ENCODE results near the gene SLC39A1.
A peak's percentile ranks its signal among the peaks of the same experiment; 100 is the strongest.
"Not testable (repeated sequence)": the region's sequence is repeated elsewhere in the genome, so short reads cannot be mapped to it uniquely, and the experiment has no call there.

Gene SLC39A1

DNA sequence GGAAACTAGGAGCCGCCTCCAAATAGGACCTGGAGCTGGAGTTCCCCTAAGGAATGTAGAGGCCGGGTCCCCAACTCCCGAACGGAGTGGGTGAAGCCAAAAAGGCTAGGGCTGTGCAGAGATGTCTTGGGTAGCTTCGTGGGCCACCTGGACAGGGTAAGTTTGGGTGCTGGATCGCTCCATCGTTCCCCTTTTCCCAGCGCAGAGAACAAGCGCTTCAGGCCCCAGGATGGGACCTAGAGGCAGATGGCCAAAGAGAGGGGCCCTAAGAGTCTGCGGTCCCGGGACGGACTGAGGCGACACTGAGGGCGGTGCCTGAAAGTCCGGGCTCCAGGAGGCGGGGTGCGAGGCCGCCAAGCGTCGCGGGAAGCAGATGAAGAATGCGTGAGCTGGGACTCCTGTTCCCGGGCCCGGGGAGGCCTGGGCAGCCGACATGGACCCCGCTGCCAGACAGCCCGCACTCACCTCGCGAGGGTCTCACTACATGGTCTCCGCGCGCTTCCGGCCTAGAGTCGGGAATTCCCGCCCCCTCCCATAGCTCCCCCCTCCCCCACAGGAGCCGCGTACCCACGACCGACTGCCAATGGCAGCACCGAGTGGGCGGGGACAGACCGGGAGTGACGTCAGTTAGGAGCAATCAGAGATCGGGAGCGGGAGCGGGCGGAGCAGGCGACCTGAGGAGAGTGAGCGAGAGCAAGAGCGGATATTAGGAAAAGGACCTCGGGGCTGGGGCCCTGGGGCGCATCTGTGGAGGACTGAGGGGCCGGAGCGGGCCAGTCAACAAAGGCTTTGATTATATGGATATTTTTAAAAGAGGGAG lies at the start of gene SLC39A1:
Gene SLC39A1, minus strand, starts transcription at position 508 of the 820 bp plus-strand sequence. CDS start 822 bp downstream, outside the sequence.
- TF ChIP-seq EZH2 (IDR thresholded peaks at IDR 0.05; ENCODE audit: borderline replicate concordance, low read length): no peak
- TF ChIP-seq, protein P1, sequence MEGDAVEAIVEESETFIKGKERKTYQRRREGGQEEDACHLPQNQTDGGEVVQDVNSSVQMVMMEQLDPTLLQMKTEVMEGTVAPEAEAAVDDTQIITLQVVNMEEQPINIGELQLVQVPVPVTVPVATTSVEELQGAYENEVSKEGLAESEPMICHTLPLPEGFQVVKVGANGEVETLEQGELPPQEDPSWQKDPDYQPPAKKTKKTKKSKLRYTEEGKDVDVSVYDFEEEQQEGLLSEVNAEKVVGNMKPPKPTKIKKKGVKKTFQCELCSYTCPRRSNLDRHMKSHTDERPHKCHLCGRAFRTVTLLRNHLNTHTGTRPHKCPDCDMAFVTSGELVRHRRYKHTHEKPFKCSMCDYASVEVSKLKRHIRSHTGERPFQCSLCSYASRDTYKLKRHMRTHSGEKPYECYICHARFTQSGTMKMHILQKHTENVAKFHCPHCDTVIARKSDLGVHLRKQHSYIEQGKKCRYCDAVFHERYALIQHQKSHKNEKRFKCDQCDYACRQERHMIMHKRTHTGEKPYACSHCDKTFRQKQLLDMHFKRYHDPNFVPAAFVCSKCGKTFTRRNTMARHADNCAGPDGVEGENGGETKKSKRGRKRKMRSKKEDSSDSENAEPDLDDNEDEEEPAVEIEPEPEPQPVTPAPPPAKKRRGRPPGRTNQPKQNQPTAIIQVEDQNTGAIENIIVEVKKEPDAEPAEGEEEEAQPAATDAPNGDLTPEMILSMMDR (IDR thresholded peaks at IDR 0.05; ENCODE audit: low read length): no peak
- Histone ChIP-seq H4K20me1 (ENCODE audit: insufficient read depth, low read length) (no peaks in the 10 kb centered on the region), H2AFZ (ENCODE audit: low read length) (no peak within 1 kb of the TSS), H3K27ac (ENCODE audit: low read depth, low read length, poor library complexity, severe bottlenecking) (peak within 1 kb of the TSS; percentile 73), H3K9ac (ENCODE audit: low read length) (peak within 1 kb of the TSS; percentile 84), H3K79me2 (ENCODE audit: insufficient read depth, low read length) (peaks cover 4% of the 10 kb centered on the region; the same call in 1 of the 2 replicates), H3K36me3 (ENCODE audit: insufficient read depth, low read length) (peaks cover 7% of the 10 kb centered on the region; the same call in 1 of the 2 replicates), H3K4me3 (ENCODE audit: low read depth, low read length, poor library complexity, severe bottlenecking) (peak within 1 kb of the TSS; percentile 72), H3K27me3 (ENCODE audit: insufficient read depth, low read length) (no peaks in the 10 kb centered on the region), H3F3A (ENCODE audit: insufficient read depth, low read length) (no peaks in the 10 kb centered on the region), H3K9me2 (ENCODE audit: low read depth, low read length) (no peaks in the 10 kb centered on the region), H3K4me1 (ENCODE audit: insufficient read depth, low read length, severe bottlenecking) (peaks cover 51% of the 10 kb centered on the region), H3K9me3 (ENCODE audit: low read length) (no peaks in the 10 kb centered on the region), H3K4me2 (ENCODE audit: low read length) (peak within 1 kb of the TSS; percentile 88)

DNA sequence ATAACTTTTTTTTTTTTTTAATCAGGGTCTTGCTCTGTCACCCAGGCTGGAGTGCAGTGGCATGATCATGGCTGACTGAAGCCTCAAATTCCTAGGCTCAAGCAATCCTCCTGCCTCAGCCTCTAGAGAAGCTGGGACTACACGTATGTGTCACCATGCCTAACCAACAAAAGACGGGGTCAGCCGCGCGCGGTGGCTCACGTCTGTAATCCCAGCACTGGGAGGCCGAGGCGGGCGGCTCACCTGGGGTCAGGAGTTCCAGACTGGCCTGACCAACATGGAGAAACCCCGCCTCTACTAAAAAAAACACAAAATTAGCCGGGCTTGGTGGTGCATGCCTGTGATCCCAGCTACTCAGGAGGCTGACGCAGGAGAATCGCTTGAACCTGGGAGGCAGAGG lies 49.2 kb upstream of the SLC39A1 start:
- not testable (repeated sequence) for H3K4me1 ChIP-seq (ENCODE audit: insufficient read depth, low read length, severe bottlenecking); H3K9me2 ChIP-seq (ENCODE audit: low read depth, low read length); H3K9ac ChIP-seq (ENCODE audit: low read length); H4K20me1 ChIP-seq (ENCODE audit: insufficient read depth, low read length); H3K27me3 ChIP-seq (ENCODE audit: insufficient read depth, low read length); H2AFZ ChIP-seq (ENCODE audit: low read length); H3F3A ChIP-seq (ENCODE audit: insufficient read depth, low read length); H3K4me2 ChIP-seq (ENCODE audit: low read length); H3K9me3 ChIP-seq (ENCODE audit: low read length); H3K27ac ChIP-seq (ENCODE audit: low read depth, low read length, poor library complexity, severe bottlenecking); H3K4me3 ChIP-seq (ENCODE audit: low read depth, low read length, poor library complexity, severe bottlenecking); H3K79me2 ChIP-seq (ENCODE audit: insufficient read depth, low read length); H3K36me3 ChIP-seq (ENCODE audit: insufficient read depth, low read length)

DNA sequence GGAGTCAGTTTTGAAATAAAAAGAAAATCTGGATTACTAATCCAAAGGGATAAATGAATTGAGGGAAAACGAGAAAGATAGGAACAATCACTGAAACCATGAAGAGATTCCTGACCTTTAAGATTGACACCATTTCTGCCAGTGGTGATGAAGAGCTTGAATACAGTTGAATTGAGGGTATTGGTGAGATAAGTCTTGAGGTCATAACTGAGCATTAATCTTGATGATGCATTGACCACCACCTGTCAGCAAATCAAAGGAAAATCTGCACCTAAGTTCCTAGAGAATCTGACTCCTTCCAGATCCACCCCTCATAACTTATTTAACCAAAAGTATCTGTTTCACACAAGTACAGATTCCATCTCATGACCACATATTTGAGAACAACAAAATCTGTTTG lies 48.8 kb upstream of the SLC39A1 start:
- Histone ChIP-seq H3K4me1 (ENCODE audit: insufficient read depth, low read length, severe bottlenecking) (no peaks in the 10 kb centered on the region), H3K4me2 (ENCODE audit: low read length) (no peak overlapping the region), H4K20me1 (ENCODE audit: insufficient read depth, low read length) (no peaks in the 10 kb centered on the region), H3K27me3 (ENCODE audit: insufficient read depth, low read length) (no peaks in the 10 kb centered on the region), H3K4me3 (ENCODE audit: low read depth, low read length, poor library complexity, severe bottlenecking) (no peak overlapping the region), H3F3A (ENCODE audit: insufficient read depth, low read length) (no peaks in the 10 kb centered on the region), H3K9me3 (ENCODE audit: low read length) (no peaks in the 10 kb centered on the region), H3K36me3 (ENCODE audit: insufficient read depth, low read length) (no peaks in the 10 kb centered on the region), H3K79me2 (ENCODE audit: insufficient read depth, low read length) (no peaks in the 10 kb centered on the region), H2AFZ (ENCODE audit: low read length) (no peak overlapping the region), H3K9me2 (ENCODE audit: low read depth, low read length) (no peaks in the 10 kb centered on the region), H3K27ac (ENCODE audit: low read depth, low read length, poor library complexity, severe bottlenecking) (no peak overlapping the region), H3K9ac (ENCODE audit: low read length) (no peak overlapping the region)
- TF ChIP-seq, protein P1 (IDR thresholded peaks at IDR 0.05; ENCODE audit: low read length): no peak
- no peak for TF ChIP-seq EZH2 (IDR thresholded peaks at IDR 0.05; ENCODE audit: borderline replicate concordance, low read length)

- Histone ChIP-seq H3K4me1 (ENCODE audit: insufficient read depth, low read length, severe bottlenecking) (no peaks in the 10 kb centered on the region), H3F3A (ENCODE audit: insufficient read depth, low read length) (no peaks in the 10 kb centered on the region), H3K4me3 (ENCODE audit: low read depth, low read length, poor library complexity, severe bottlenecking) (no peak overlapping the region), H3K9me2 (ENCODE audit: low read depth, low read length) (no peaks in the 10 kb centered on the region), H4K20me1 (ENCODE audit: insufficient read depth, low read length) (no peaks in the 10 kb centered on the region), H3K9me3 (ENCODE audit: low read length) (no peaks in the 10 kb centered on the region), H3K27ac (ENCODE audit: low read depth, low read length, poor library complexity, severe bottlenecking) (no peak overlapping the region), H3K36me3 (ENCODE audit: insufficient read depth, low read length) (no peaks in the 10 kb centered on the region), H3K27me3 (ENCODE audit: insufficient read depth, low read length) (no peaks in the 10 kb centered on the region), H2AFZ (ENCODE audit: low read length) (no peak overlapping the region), H3K79me2 (ENCODE audit: insufficient read depth, low read length) (no peaks in the 10 kb centered on the region), H3K9ac (ENCODE audit: low read length) (no peak overlapping the region), H3K4me2 (ENCODE audit: low read length) (no peak overlapping the region)
- TF ChIP-seq EZH2 (IDR thresholded peaks at IDR 0.05; ENCODE audit: borderline replicate concordance, low read length): no peak
- TF ChIP-seq, protein P1 (IDR thresholded peaks at IDR 0.05; ENCODE audit: low read length): no peak
Measured at GRCh38 chr1:154006136-154006535, 42.8 kb upstream of the SLC39A1 start.

All from OCI-LY1 (cell line).